Measurements from ENCODE around the gene RIN2. TPM values are rescaled to one million over a fixed set of nuclear protein-coding genes. Genes with fewer than 3 reads are reported as not detected.

RIN2 gene
- total RNA-seq, 1 donor from 2014 or later, result 24.4 TPM

DNA sequence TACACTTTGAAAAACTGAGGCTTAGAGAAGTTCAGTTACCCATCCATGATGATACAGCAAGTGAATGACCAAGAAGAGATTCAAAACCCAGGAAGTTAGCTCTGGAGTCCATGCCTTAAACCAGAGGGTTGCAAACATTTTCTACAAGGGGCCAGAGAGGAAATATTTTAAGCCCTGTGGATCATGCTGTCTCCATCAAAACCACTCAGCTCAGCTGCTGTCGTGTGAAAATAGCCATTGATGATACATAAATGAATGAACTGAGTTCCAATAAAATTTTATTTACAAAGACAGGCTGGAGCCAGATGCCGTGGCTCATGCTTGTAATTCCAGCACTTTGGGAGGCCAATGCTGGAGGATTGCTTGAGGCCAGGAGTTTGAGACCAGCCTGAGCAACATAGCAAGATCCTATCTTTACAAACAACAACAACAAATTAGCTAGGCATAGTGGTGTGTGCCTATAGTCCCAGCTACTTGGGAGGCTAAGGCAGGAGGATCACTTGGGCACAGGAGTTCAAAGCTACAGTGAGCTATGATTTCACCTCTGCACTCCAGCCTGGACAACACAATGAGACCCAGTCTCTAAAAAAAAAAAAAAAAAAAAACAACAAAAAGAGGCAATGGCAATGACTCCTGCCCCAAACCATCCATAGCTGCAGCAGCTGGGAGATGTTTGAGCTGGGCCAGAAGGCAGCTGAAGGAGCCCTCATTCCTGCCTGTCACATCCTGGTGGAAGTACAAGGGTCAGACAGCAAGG is 44.1 kb upstream of the RIN2 start:
- TF ChIP-seq, protein P1, sequence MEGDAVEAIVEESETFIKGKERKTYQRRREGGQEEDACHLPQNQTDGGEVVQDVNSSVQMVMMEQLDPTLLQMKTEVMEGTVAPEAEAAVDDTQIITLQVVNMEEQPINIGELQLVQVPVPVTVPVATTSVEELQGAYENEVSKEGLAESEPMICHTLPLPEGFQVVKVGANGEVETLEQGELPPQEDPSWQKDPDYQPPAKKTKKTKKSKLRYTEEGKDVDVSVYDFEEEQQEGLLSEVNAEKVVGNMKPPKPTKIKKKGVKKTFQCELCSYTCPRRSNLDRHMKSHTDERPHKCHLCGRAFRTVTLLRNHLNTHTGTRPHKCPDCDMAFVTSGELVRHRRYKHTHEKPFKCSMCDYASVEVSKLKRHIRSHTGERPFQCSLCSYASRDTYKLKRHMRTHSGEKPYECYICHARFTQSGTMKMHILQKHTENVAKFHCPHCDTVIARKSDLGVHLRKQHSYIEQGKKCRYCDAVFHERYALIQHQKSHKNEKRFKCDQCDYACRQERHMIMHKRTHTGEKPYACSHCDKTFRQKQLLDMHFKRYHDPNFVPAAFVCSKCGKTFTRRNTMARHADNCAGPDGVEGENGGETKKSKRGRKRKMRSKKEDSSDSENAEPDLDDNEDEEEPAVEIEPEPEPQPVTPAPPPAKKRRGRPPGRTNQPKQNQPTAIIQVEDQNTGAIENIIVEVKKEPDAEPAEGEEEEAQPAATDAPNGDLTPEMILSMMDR (IDR thresholded peaks at IDR 0.05), result no peak
- H3K27ac Mint-ChIP-seq (ENCODE audit: unreplicated experiment), result no peak overlapping the region
- H3K4me1 Mint-ChIP-seq (ENCODE audit: low read depth), result peaks cover 31% of the 10 kb centered on the region

DNA sequence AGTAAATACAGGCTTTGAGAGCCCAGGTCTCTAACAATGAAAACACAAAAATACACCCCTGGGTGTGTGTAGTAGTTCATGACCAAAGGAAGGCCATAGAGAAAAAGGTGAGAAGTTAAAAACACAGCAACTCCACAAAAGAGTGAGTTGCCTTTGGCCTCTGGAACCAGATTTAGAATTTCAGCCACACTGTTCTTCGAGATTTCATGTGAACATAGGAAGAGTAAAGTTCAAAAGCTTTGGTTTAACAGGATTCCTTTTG is 43.5 kb upstream of the RIN2 start:
- Mint-ChIP-seq H3K9me3 (ENCODE audit: low read depth) (no peaks in the 10 kb centered on the region), H3K36me3 (ENCODE audit: low read depth) (no peaks in the 10 kb centered on the region), H3K4me3 (ENCODE audit: unreplicated experiment) (no peak overlapping the region), H3K27me3 (ENCODE audit: low read depth) (peaks cover 2% of the 10 kb centered on the region), H3K27ac (ENCODE audit: unreplicated experiment) (no peak overlapping the region), H3K4me1 (ENCODE audit: low read depth) (peaks cover 31% of the 10 kb centered on the region)
- no peak for DNase-seq (ENCODE audit: low spot score)
- TF ChIP-seq, protein P1 (IDR thresholded peaks at IDR 0.05), result no peak

More for the DNA sequence above, 44.1 kb upstream of the RIN2 start:
- Mint-ChIP-seq H3K9me3 (ENCODE audit: low read depth) (no peaks in the 10 kb centered on the region), H3K4me3 (ENCODE audit: unreplicated experiment) (no peak overlapping the region), H3K36me3 (ENCODE audit: low read depth) (no peaks in the 10 kb centered on the region), H3K27me3 (ENCODE audit: low read depth) (peaks cover 2% of the 10 kb centered on the region)
- DNase-seq (ENCODE audit: low spot score), result no peak

DNA sequence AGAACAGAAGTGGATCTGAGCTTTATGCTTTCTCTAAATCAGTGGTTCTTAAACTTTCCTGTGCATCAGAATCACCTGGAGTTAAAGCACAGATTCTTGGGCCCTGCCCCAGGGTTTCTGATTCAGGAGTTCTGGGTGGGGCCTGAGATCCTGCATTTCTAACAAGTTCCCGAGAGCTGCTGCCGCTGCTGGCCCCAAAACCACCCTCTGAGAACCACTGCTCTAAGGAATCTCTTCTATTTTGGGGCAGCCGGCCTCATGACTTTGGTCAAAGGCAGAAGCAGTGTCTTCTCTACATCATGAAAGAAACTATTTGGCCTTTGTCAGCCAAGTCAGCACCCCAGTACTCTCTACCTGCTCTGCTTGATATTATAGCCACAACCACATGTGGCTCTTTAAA is 42.1 kb upstream of the RIN2 start:
- no peak overlapping the region for H3K27ac Mint-ChIP-seq (ENCODE audit: unreplicated experiment)
- H3K36me3 Mint-ChIP-seq (ENCODE audit: low read depth), result no peaks in the 10 kb centered on the region
- TF ChIP-seq, protein P1 (IDR thresholded peaks at IDR 0.05), result no peak
- H3K4me3 Mint-ChIP-seq (ENCODE audit: unreplicated experiment), result no peak overlapping the region
- DNase-seq (ENCODE audit: low spot score), result no peak
- no peaks in the 10 kb centered on the region for H3K9me3 Mint-ChIP-seq (ENCODE audit: low read depth)
- H3K4me1 Mint-ChIP-seq (ENCODE audit: low read depth), result peaks cover 16% of the 10 kb centered on the region
- H3K27me3 Mint-ChIP-seq (ENCODE audit: low read depth), result peaks cover 2% of the 10 kb centered on the region

DNA sequence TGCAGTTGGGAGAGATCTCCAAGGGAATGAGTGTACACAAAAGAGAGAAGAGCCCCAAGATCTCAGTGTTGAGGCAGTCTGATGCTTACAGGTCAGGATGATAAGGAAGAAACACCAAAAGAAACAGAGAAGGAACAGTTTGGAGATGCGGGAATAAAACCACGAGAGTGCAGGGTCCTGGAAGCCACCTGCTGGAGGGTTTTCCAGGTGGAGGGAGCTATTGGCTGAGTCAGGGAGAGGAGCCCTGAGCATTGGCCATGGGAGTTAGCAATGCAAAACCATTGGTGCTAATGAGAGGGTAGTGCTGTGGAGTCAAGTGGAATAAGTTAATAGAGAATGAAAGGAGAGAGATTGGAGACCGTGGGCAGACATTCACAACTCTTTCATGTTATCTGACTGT is 39.2 kb upstream of the RIN2 start:
- TF ChIP-seq, protein P1 (IDR thresholded peaks at IDR 0.05), result no peak
- H3K27ac Mint-ChIP-seq (ENCODE audit: unreplicated experiment), result no peak overlapping the region
- H3K27me3 Mint-ChIP-seq (ENCODE audit: low read depth), result peaks cover 2% of the 10 kb centered on the region
- no peak for DNase-seq (ENCODE audit: low spot score)
- H3K36me3 Mint-ChIP-seq (ENCODE audit: low read depth), result no peaks in the 10 kb centered on the region
- H3K4me1 Mint-ChIP-seq (ENCODE audit: low read depth), result no peaks in the 10 kb centered on the region
- H3K4me3 Mint-ChIP-seq (ENCODE audit: unreplicated experiment), result no peak overlapping the region
- no peaks in the 10 kb centered on the region for H3K9me3 Mint-ChIP-seq (ENCODE audit: low read depth)

DNA sequence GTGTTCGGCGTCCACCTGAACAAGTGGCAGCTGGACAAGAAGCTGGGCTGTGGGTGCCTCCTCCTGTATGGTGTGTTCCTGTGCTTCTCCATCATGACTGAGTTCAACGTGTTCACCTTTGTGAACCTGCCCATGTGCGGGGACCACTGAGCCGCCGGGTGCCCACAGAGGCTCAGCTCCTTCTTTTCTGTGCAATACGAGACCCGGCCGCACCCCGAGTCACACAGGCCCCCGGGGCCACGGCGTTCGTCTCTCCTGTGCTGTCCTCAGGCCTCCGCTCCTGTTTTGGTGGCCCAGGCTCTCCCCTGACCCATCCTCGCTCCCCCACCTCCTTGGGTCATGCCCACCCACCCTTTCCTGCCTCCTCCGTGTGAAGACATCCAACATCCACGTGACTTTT is 37.1 kb upstream of the RIN2 start:
- Mint-ChIP-seq H3K36me3 (ENCODE audit: low read depth) (no peaks in the 10 kb centered on the region), H3K27ac (ENCODE audit: unreplicated experiment) (no peak overlapping the region), H3K4me1 (ENCODE audit: low read depth) (peaks cover 6% of the 10 kb centered on the region), H3K9me3 (ENCODE audit: low read depth) (no peaks in the 10 kb centered on the region), H3K27me3 (ENCODE audit: low read depth) (peaks cover 2% of the 10 kb centered on the region), H3K4me3 (ENCODE audit: unreplicated experiment) (no peak overlapping the region)
- TF ChIP-seq, protein P1 (IDR thresholded peaks at IDR 0.05), result no peak
- no peak for DNase-seq (ENCODE audit: low spot score)

Data from chondrocyte (in vitro differentiated cells).